ENCODE data around the gene PA2G4. TPM values are rescaled to one million over a fixed set of nuclear protein-coding genes. Genes with fewer than 3 reads are reported as not detected.

PA2G4 gene
- total and polyA plus RNA-seq, 2 of the 4 experiments (the other 2 are of a cell fraction), result 158 to 198 TPM

GRCh38 chr12:56161690-56162351, 57.5 kb downstream of the PA2G4 start (continued):
- no peak for TF ChIP-seq MAZ (IDR thresholded peaks at IDR 0.05; ENCODE audit: borderline replicate concordance, low read depth, low read length)

DNA sequence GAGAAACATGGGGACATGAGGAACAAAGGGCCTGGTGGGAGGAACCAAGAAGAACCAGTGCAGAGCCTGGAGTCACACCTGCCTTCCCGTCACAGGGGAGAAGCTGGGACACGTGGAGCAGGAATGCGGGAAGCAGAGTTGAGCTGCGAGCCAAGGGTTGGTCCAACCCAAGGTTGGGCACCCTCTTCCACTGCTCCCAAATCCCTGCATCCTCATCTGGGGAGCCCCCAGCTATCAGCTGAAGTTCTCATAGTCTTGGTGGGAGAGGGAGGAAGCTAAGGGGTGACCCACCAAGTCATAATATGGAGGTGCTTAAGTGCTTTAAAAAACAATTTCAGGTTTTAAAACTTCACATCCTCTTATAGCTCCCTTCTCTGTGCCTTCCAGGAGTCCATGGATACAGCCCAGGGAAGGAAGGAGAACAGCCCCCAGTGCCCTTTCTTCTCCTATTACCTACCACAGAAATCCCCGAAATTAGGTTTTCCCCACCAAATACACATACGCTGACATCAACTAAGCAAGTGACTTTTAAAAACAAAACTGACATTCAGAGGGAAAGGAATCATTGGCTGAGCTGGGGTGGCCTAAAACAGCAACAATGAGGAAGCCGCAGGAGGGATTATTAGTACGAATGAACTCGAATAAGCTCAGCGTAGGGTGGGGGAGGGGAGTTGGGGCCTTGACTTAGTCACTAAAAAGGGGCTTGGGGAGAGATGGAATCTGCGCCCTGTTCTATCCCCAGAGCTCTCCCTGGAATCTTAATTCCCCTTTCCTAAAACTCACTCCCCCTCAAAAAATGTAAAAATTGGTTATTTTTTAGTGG, 58.3 kb downstream of the PA2G4 start:
- in situ Hi-C loops (cut with MboI; ENCODE audit: low sequenced_read_pairs), result no loop called here
- Histone ChIP-seq H3K9me1 (ENCODE audit: insufficient read depth, low read length) (no peaks in the 10 kb centered on the region; the same call in 1 of the 2 replicates), H2BK20ac (ENCODE audit: low read depth, low read length) (no peak overlapping the region), H3K18ac (ENCODE audit: low read depth, low read length) (no peak overlapping the region), H4K8ac (ENCODE audit: low read depth in 2 of 2, low read length in 2 of 2) (no peak overlapping the region), H2BK120ac (ENCODE audit: low read depth, low read length) (no peak overlapping the region), H3K23ac (ENCODE audit: low read depth, low read length) (0 out of 2 replicates have a peak overlapping the region, but pooled peaks have one; percentile 3), H3K9ac (ENCODE audit: low read depth, low read length) (no peak overlapping the region), H4K20me1 (ENCODE audit: insufficient read depth, low read length) (peaks cover 69% of the 10 kb centered on the region), H2AK9ac (replicated peaks; ENCODE audit: low read depth, low read length, poor library complexity) (peak overlapping the region; percentile 35), H3K9me3 (ENCODE audit: control insufficient read depth, insufficient read depth, low read length) (no peaks in the 10 kb centered on the region), H2AFZ (replicated peaks; ENCODE audit: low read length, poor library complexity) (no peak overlapping the region), H3K27ac (ENCODE audit: insufficient read depth, low read length) (no peak overlapping the region), H2BK5ac (ENCODE audit: low read depth, low read length, poor library complexity, severe bottlenecking) (no peak overlapping the region), H2AK5ac (ENCODE audit: low read depth, low read length) (no peak overlapping the region), H3K4me2 (ENCODE audit: low read depth, low read length) (no peak overlapping the region), H3K4me1 (ENCODE audit: control insufficient read depth, insufficient read depth, low read length) (peaks cover 13% of the 10 kb centered on the region), H3K27me3 (ENCODE audit: control insufficient read depth, insufficient read depth, low read length) (no peaks in the 10 kb centered on the region), H4K5ac (ENCODE audit: low read depth, low read length) (no peak overlapping the region), H4K91ac (ENCODE audit: insufficient read depth, low read depth, low read length) (no peak overlapping the region), H3K56ac (ENCODE audit: extremely low read depth, insufficient read depth, low read length) (no peak overlapping the region), H2BK15ac (ENCODE audit: low read depth, low read length) (no peak overlapping the region), H3K79me1 (ENCODE audit: low read depth in 1 of 2, low read length in 2 of 2) (peaks cover 14 to 45% of the 10 kb centered on the region in 2 experiments), H3K36me3 (ENCODE audit: control insufficient read depth, insufficient read depth, low read length) (peaks cover 73% of the 10 kb centered on the region), H3K4ac (ENCODE audit: low read depth, low read length) (no peak overlapping the region), H3K4me3 (ENCODE audit: insufficient read depth, low read depth, low read length) (no peak overlapping the region), H3K14ac (replicated peaks; ENCODE audit: low read depth, low read length) (no peak overlapping the region)
- ChIA-PET CTCF (interaction anchor here (0.5 to 2.0 kb wide), 2 partner anchors 23 to 27 kb away, joined by 4 to 8 read pairs; partner anchors contain the start of gene SMARCC2), POLR2A (ENCODE audit: unreplicated experiment) (interaction anchor here (0.6 to 1.7 kb wide), 4 partner anchors 13 to 43 kb away, joined by 3 to 7 read pairs (median 5); no protein-coding TSS in a partner anchor)
- DNase-seq, result no peak
- no peak for ATAC-seq (ENCODE audit: low read depth)
- intact Hi-C loops (cut with micrococcal nuclease), result no loop called here
- WGBS, 2 experiments (ENCODE audit: extremely low coverage in 2 of 2, insufficient read length in 1 of 2), result no CpG with 5 or more reads among the region's 11 CpGs
- dilution Hi-C loops (cut with HindIII; ENCODE audit: low sequenced_read_pairs, unreplicated experiment), result no loop called here
- TSS peak; percentile 91 for BruUV-seq (replicated peaks)
- TF ChIP-seq CTCF (conservative IDR thresholded peaks at IDR 0.05; ENCODE audit: low read depth, low read length) (no peak), MAFK (IDR thresholded peaks at IDR 0.05; ENCODE audit: low read depth, low read length) (no peak), POLR2A (IDR thresholded peaks at IDR 0.05; ENCODE audit: low read depth, low read length) (no peak), RCOR1 (IDR thresholded peaks at IDR 0.05; ENCODE audit: insufficient replicate concordance, low read length) (no peak), FOS (IDR thresholded peaks at IDR 0.05; ENCODE audit: low read depth, low read length) (no peak), USF2 (IDR thresholded peaks at IDR 0.05; ENCODE audit: low read depth, low read length) (no peak), NFE2L2 (IDR thresholded peaks at IDR 0.05; ENCODE audit: low read depth, low read length) (no peak), MXI1 (IDR thresholded peaks at IDR 0.05; ENCODE audit: borderline replicate concordance, low read depth, low read length) (no peak), RAD21 (IDR thresholded peaks at IDR 0.05; ENCODE audit: low read length) (no peak), SMC3 (IDR thresholded peaks at IDR 0.05; ENCODE audit: low read depth, low read length) (no peak)
